Activated T-cell treated with anti-CD3 and anti-CD28 coated beads, Interleukin-2, amount 50 U/mL, for 48 hours (primary cell): ENCODE data around the gene MEGF8.
A peak's percentile ranks its signal among the peaks of the same experiment; 100 is the strongest.
"Not testable (repeated sequence)": the region's sequence is repeated elsewhere in the genome, so short reads cannot be mapped to it uniquely, and the experiment has no call there.

Experiments
- DNase-seq, 2 experiments: peaks; one replicate each; pipeline ENCODE4 v3.0.0-alpha.2; 2020

Gene MEGF8

DNA sequence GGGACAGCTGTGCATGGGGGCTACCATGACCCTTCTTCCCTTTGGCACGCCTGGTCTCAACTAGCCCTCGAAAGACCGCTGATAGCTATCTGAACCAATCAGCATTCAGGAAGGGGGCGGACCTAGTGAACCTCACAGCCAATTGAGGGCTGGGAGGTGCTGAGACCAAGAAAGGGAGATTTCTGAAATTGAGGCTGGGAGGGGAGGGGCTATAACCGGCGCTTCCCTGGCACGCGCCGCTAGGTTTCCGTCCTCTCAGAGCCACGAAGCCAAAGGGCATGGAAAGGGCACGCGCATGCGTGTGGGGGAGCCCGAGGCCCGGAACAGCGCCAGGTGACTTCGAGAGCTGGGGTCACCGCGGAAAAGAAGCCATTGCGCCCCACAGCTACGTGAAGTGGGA is 18.8 kb upstream of the MEGF8 start:
- DNase-seq: no peak

- no peak for DNase-seq
These were observed 15.7 kb upstream of the MEGF8 start for GRCh38 chr19:42309686-42310085.

GRCh38 chr19:42311657-42312056 is 13.8 kb upstream of the MEGF8 start:
- DNase-seq: no peak

GRCh38 chr19:42312370-42312769 is 13.1 kb upstream of the MEGF8 start:
- no peak for DNase-seq

GRCh38 chr19:42313096-42313839 is 12.2 kb upstream of the MEGF8 start, which contains the start of gene TMEM145:
Gene TMEM145 (plus strand): TSS chr19:42313309. CDS start chr19:42313377, 68 bp downstream.
- DNase-seq: peak; percentile 54 to 69

DNA sequence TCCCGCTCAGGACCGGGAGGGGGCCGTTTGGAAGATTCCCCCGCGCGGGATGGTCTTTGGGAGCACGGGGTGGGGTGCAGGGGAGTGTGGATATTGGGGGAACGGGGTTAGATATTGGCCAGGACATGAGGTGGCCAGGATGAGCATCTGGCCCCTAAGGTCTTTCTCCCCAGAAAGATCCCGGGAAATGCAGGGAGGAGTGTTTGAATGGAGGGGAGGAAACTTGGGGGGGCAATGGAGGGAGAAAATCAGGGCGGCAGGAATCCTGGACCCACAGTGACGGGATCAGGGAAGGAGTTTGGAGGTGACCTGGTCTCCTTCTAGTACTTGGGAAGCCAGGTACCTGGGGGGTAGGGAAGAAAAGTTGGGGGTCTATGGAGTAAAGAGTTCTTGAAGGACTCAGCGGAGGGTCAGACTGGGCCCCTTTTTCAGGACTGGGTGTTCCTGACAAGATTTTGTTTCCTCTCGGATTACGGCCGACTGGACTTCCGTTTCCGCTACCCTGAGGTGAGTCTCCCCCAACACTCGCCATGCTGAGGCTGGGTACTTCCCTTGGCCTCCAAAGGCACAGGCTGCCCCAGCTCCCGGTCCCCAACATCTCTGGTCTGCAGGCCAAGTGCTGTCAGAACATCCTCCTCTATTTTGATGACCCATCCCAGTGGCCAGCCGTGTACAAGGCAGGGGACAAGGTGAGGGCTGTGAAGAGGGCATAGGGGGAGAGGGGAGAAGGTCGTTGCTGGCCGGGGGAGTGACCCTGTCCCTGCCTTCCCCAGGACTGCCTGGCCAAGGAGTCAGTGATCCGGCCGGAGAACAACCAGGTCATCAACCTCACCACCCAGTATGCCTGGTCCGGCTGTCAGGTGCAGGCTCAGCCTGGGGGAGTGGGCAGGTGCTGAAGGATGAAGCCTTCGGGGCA is 11.3 kb upstream of the MEGF8 start:
- DNase-seq: no peak

- DNase-seq: no peak
These were observed 10.4 kb upstream of the MEGF8 start for GRCh38 chr19:42315024-42315423.

DNA sequence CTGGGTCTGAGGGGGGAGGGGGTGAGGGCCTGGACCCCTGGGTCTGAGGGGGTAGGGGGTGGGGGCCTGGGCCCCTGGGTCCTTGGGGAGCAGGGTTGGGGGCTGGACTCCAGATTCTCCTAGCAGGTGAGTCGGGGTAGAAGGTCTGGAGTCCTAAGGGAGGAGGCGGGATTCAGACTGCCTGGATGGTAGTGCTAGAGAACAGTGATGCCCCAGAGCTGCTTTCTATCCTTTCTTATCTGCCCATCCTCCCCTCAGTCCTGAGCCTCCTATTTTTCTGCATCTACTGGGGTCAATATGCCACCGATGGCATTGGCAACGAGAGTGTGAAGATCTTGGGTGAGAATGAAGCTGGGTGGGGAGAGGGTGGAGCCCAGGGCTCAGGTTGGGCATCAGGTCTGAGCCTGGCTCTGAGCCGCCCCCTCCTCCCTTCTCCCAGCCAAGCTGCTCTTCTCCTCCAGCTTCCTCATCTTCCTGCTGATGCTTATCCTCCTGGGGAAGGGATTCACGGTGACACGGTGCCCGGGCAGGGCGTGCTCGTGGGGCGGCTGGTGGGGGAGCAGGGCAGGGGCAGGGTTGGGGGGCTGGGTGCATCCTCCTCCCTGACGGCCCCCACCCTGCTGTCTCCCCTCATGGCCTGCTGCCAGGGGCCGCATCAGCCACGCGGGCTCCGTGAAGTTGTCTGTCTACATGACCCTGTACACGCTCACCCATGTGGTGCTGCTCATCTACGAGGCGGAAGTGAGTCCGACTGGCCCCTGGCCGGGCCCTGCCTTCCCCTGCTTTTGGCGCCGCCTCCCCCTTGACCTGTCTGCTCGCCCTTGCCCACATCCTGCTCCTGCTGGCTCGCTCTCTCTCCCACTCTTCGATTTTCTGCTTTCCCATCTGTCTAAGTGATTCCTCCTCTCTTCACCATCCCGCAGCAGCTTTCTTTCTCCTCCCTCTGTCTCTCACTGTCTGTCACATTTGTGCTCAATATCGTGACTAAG is 8.9 kb upstream of the MEGF8 start:
- no peak for DNase-seq

GRCh38 chr19:42317535-42317934 is 7.9 kb upstream of the MEGF8 start:
- DNase-seq: no peak

- no peak for DNase-seq
These were observed 3.1 kb upstream of the MEGF8 start for GRCh38 chr19:42322305-42322704.

DNA sequence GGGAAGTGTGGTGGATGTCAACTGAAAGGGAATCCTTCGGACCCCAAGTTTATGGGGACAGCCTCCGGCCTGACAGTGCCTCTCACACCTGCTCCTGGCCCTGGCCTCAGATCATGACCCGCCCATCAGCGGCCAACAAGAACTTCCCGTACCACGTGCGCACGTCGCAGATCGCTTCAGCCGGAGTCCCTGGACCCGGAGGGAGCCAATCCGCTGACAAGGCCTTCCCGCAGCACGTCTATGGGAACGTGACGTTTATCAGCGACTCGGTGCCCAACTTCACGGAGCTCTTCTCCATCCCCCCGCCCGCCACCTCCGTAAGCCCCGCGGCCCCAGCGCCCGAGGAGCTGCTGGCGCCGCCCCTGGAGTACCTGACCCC is 2.0 kb upstream of the MEGF8 start:
- DNase-seq: no peak

DNA sequence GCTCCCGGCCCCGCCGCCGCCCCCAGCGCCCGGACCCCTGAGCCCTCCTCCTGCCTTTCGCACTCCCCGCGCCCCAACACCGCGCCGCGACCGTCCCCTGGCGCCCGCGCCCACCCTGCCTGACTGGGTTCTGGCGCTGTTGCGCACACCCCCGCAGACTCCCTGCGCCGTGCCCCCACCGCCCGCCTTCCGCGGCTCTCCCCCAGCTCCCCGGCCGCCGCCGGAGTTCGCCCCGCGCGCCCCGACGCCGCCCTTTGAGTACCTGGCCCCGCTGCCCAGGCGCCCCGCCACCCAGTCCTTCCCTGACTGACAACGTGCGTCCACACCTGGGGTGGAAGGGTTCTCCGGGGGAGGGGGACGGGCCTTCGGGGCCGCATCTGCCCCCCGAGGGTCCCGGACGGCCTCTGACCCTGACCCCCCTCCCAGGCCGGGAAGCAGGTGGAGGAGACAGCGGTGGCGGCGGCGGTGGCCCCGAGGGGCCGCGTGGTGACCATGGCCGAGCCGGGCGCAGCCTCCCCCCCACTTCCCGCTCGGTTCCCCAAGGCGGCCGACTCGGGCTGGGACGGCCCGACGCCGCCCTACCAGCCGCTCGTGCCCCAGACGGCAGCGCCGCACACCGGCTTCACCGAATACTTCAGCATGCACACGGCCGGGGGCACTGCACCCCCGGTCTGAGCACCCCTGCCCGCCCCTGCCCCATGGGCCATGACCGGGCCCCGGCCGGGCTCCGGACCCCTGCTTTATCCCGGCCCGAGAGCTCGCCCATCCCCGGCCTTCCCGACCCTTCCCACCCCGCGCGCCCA is 1.4 kb upstream of the MEGF8 start:
- DNase-seq: peak in 1 of 2 experiments; percentile 49

DNA sequence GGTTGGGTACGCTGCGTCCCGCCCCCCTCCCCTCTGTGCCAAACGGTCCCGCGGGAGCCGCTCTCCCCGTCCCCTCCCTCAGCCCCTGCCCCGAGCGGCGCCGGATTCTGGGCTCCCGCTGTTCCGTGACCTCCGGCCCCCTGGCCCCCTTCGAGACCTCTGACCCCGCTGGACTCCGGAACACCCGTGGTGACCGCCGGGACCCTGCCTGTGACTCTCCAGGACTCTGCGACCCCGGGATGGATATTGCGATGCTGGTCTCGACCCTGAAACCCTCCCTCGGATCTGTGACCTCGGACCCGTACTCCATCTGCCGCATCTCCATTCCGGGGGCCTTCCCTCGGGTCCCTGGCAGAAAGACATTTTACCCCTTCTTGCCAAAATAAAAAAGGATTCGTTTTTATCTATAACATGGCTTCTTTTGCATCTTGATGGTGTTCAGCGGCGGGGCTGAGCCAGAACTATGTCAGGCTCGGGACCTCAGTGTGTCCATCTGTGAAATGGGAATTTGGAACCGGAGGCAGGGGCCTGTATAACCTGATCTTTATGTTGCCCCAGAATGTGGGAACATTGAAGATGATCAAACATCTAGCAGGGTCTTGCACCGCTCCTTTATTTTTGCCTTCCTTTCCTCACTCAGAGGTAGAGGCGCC is 654 bp upstream of the MEGF8 start:
- DNase-seq: no peak

DNA sequence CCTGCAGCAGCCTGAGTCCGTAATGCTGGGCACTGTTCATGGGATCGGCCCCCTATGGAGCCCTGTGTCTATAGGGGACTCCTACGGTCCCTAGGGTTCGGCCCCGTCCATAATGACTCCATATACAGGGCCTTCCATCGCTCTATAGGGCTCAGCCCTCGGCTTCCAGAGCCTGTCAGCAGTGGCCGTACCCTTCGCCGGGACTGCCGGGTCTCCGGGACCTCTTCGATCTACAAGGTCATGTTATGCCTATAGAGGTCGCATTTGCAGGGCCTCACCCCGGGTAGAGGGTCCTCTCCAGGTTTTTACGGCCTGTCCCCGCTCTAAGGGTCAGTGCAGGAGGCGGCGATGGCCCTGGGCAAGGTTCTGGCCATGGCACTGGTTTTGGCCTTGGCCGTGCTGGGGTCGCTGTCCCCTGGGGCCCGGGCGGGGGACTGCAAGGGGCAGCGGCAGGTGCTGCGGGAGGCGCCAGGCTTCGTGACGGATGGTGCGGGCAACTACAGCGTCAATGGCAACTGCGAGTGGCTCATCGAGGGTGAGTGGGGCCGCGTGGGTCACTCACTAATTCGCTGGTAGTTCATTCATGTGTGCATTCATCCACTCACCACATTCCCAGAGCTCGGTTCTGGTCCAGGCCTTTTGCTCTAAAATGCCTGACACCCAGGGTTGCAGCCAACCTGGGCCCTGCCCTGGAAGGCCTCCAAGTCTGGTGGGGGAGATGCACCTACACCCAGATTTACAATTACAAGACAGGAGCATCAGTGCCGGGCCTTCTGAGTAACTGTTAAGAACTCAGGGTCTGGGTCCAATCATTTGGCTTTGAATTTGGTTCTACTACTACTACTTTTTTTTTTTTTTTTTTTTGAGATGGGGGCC is 699 bp downstream of the MEGF8 start:
- DNase-seq: peak; percentile 67

DNA sequence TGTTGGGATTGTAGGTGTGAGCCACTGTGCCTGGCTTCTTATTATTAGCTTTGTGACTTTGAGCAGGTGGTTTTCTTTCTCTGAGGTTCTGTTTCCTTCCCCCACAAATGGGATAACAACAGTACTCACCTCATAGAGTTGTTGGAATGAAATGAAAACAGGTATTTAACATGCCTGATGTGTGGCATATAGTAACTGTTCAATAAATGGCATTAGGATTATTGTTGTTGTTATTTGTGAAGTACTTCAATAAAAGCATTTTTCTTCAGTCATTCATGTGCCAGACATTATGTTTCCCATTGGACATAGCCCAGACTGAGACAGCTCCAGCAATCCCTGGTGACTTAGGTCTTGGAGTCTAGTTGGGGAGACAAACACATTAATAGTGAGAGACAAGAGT is 1.5 kb downstream of the MEGF8 start:
- no peak for DNase-seq

- DNase-seq: no peak
These were observed 1.9 kb downstream of the MEGF8 start for GRCh38 chr19:42327381-42327780.

GRCh38 chr19:42328106-42328505 is 2.7 kb downstream of the MEGF8 start:
- no peak for DNase-seq

DNA sequence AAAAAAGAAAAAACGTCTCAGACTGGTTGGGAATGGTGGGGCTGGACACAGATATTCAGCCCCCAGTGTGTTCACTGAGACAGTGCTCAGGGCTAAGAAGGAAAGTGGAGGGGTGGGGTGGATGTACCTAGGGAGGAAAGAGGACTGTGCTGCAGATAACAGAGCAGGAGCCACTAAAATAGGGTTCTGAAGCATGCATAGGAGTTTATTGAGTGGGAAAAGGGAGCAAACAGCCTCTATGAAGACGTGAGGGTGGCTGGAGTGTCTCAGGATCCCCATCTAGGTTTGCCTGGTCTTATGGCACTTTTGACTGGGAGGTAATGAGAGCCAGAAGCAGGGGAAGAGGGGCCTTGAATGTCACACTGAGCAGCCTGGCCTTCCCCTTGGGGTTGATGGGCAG is 3.4 kb downstream of the MEGF8 start:
- DNase-seq: no peak

GRCh38 chr19:42330241-42330711 is 4.8 kb downstream of the MEGF8 start:
- no peak for DNase-seq

- DNase-seq: not testable (repeated sequence)
These were observed 5.9 kb downstream of the MEGF8 start for GRCh38 chr19:42331333-42331732.
